Endodermal cell (in vitro differentiated cells): ENCODE results near the gene OPRPN. TPM values are rescaled to one million over a fixed set of nuclear protein-coding genes. Genes with fewer than 3 reads are reported as not detected.

Source experiments
- DNase-seq: peaks from one replicate; pipeline ENCODE4 v3.0.0-alpha.2; 2017
- H3K27ac ChIP-seq: 2 replicates; pipeline ENCODE4 v1.5.1; 2013; ENCODE audit warnings: mild to moderate bottlenecking, low read depth, low read length, moderate library complexity
- H3K27me3 ChIP-seq: 2 replicates; pipeline ENCODE4 v1.6.1; 2013; ENCODE audit warnings: mild to moderate bottlenecking, low read length, moderate library complexity; ENCODE audit not compliant: insufficient read depth, control insufficient read depth, poor library complexity, severe bottlenecking
- H3K36me3 ChIP-seq: 2 replicates; pipeline ENCODE4 v1.7.0; 2013; ENCODE audit warnings: mild to moderate bottlenecking, low read length, moderate library complexity; ENCODE audit not compliant: control insufficient read depth, insufficient read depth
- H3K4me1 ChIP-seq: one replicate; pipeline ENCODE4 v1.7.0; 2013; ENCODE audit warnings: low read length; ENCODE audit not compliant: control insufficient read depth, insufficient read depth
- H3K4me3 ChIP-seq: 2 replicates; pipeline ENCODE4 v1.5.1; 2013; ENCODE audit warnings: mild to moderate bottlenecking, low read length, moderate library complexity
- H3K9ac ChIP-seq: 2 replicates; pipeline ENCODE4 v1.6.1; 2013; ENCODE audit warnings: mild to moderate bottlenecking, low read length, moderate library complexity; ENCODE audit not compliant: poor library complexity, severe bottlenecking; ENCODE audit errors: extremely low read depth
- H3K9me3 ChIP-seq: 2 replicates; pipeline ENCODE4 v1.6.1; 2013; ENCODE audit warnings: mild to moderate bottlenecking, low read length, moderate library complexity; ENCODE audit not compliant: control insufficient read depth
- H3K27ac Mint-ChIP-seq: 2 replicates; pipeline ENCODE4 v1.8.0; 2020; ENCODE audit warnings: mixed read lengths
- H3K27me3 Mint-ChIP-seq: 2 replicates; pipeline ENCODE4 v1.8.0; 2021; ENCODE audit warnings: mild to moderate bottlenecking, mixed read lengths; ENCODE audit not compliant: insufficient read depth
- H3K36me3 Mint-ChIP-seq: 2 replicates; pipeline ENCODE4 v1.8.0; 2020; ENCODE audit warnings: low read depth, mixed read lengths
- H3K4me1 Mint-ChIP-seq: 2 replicates; pipeline ENCODE4 v1.8.0; 2020; ENCODE audit warnings: mixed read lengths
- H3K4me3 Mint-ChIP-seq: 2 replicates; pipeline ENCODE4 v1.8.0; 2020; ENCODE audit warnings: mild to moderate bottlenecking, moderate library complexity, mixed read lengths
- H3K9me3 Mint-ChIP-seq: 2 replicates; pipeline ENCODE4 v1.8.0; 2020; ENCODE audit warnings: mild to moderate bottlenecking, mixed read lengths
- CTCF ChIP-seq: fragments of 200-600 bp; sonication (generic); conservative IDR thresholded peaks from 2 replicates; pipeline ENCODE4 v1.5.0; 2021; ENCODE audit warnings: antibody characterized with exemption, mild to moderate bottlenecking
- WGBS, 2 experiments: methylation state at CpG; one replicate each; pipeline versions ENCODE4 v1.1.5 to v1.1.7; 2013; ENCODE audit warnings: missing lambda C conversion rate in 2 of 2, mixed read lengths in 1 of 2; ENCODE audit not compliant: insufficient coverage in 1 of 2, insufficient read length in 1 of 2; 5-methylcytosine and 5-hydroxymethylcytosine counted together
- total RNA-seq, 2 donors: library from RNA; stranded (reverse); fragmentation: NEBNext Ultra II Directional in 1 of 2; extraction: Animal tissue kit (Norgen Biotek cat#: 25700) in 1 of 2; gene quantifications; 2 replicates in 1 of 2; 3 replicates in 1 of 2; pipeline ENCODE4 v1.2.1, GENCODE V29; 2021

OPRPN gene
- total RNA-seq, 2 donors from 2014 or later = not detected

- Histone ChIP-seq H3K4me1 (no peaks in the 10 kb centered on the region), H3K9me3 (no peaks in the 10 kb centered on the region), H3K27me3 (no peaks in the 10 kb centered on the region), H3K36me3 (no peaks in the 10 kb centered on the region), H3K9ac (no peak overlapping the region), H3K4me3 (no peak overlapping the region), H3K27ac (no peak overlapping the region)
- 91% methylated on average over 1 of the region's 1 CpG; no CpG with 5 or more reads in 1 of the 2 experiments for WGBS, 2 experiments
- no peaks in the 10 kb centered on the region for H3K4me1 Mint-ChIP-seq
- no peak overlapping the region for H3K27ac Mint-ChIP-seq
- H3K36me3 Mint-ChIP-seq = no peaks in the 10 kb centered on the region
- DNase-seq = no peak
- no peaks in the 10 kb centered on the region for H3K9me3 Mint-ChIP-seq
- no peak overlapping the region for H3K4me3 Mint-ChIP-seq
- no peaks in the 10 kb centered on the region for H3K27me3 Mint-ChIP-seq
- no peak for TF ChIP-seq CTCF
These were observed 29.9 kb upstream of the OPRPN start for GRCh38 chr4:70367813-70368212.

GRCh38 chr4:70371987-70372386 is 25.8 kb upstream of the OPRPN start:
- Histone ChIP-seq H3K9ac (no peak overlapping the region), H3K27me3 (no peaks in the 10 kb centered on the region), H3K4me3 (no peak overlapping the region), H3K9me3 (no peaks in the 10 kb centered on the region), H3K27ac (no peak overlapping the region), H3K4me1 (no peaks in the 10 kb centered on the region), H3K36me3 (no peaks in the 10 kb centered on the region)
- Mint-ChIP-seq H3K27me3 (no peaks in the 10 kb centered on the region), H3K9me3 (no peaks in the 10 kb centered on the region), H3K4me1 (no peaks in the 10 kb centered on the region), H3K4me3 (no peak overlapping the region), H3K27ac (no peak overlapping the region), H3K36me3 (no peaks in the 10 kb centered on the region)
- 95 to 100% methylated on average over 2 to 3 of the region's 4 CpGs for WGBS, 2 experiments
- no peak for TF ChIP-seq CTCF
- no peak for DNase-seq

- Histone ChIP-seq H3K27ac (no peak overlapping the region), H3K36me3 (no peaks in the 10 kb centered on the region), H3K4me3 (no peak overlapping the region), H3K4me1 (no peaks in the 10 kb centered on the region), H3K9ac (no peak overlapping the region), H3K9me3 (no peaks in the 10 kb centered on the region), H3K27me3 (no peaks in the 10 kb centered on the region)
- H3K36me3 Mint-ChIP-seq = no peaks in the 10 kb centered on the region
- H3K27me3 Mint-ChIP-seq = no peaks in the 10 kb centered on the region
- no peak overlapping the region for H3K27ac Mint-ChIP-seq
- H3K4me3 Mint-ChIP-seq = no peak overlapping the region
- 89 to 93% methylated on average over 3 of the region's 3 CpGs for WGBS, 2 experiments
- no peak for DNase-seq
- TF ChIP-seq CTCF = no peak
- H3K4me1 Mint-ChIP-seq = no peaks in the 10 kb centered on the region
- no peaks in the 10 kb centered on the region for H3K9me3 Mint-ChIP-seq
These were observed 25.0 kb upstream of the OPRPN start for GRCh38 chr4:70372760-70373159.
